Dedifferentiated amniotic fluid mesenchymal stem cell (primary cell): Measurements from ENCODE around the gene GNG7.
"Not testable (repeated sequence)": the region's sequence is repeated elsewhere in the genome, so short reads cannot be mapped to it uniquely, and the experiment has no call there.

ENCODE experiments used
- DNase-seq: peaks from one replicate; pipeline ENCODE4 v3.0.0-alpha.2; 2016; ENCODE audit errors: extremely low spot score

Gene GNG7

DNA sequence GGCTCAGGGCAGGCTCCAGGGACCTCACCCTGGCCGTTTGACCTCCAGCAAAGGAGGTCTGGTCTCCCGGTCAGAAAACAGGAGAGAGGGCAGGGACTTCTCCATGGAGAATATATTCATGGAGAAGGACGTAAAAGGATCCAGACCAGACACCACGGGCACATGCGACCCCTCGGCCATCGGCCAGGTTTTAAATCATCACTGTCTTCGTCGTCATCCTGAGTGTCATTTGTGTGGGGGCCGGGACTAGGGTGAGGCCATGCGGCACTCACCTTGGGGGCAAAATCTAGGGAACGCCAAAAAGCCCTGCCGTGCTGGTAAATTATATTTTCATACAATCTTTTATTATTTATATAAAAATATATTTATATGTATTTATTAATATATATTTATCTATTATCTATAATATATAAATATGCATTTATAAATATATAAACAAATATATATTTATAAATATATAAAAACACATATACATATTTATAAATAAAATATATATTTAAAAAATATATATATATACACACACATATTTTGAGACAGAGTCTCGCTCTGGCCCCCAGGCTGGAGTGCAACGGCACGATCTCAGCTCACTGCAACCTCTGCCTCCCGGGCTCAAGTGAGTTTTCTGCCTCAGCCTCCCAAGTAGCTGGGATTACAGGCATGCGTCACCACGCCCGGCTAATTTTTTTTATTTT lies 151.2 kb downstream of the GNG7 start:
- no peak for DNase-seq

DNA sequence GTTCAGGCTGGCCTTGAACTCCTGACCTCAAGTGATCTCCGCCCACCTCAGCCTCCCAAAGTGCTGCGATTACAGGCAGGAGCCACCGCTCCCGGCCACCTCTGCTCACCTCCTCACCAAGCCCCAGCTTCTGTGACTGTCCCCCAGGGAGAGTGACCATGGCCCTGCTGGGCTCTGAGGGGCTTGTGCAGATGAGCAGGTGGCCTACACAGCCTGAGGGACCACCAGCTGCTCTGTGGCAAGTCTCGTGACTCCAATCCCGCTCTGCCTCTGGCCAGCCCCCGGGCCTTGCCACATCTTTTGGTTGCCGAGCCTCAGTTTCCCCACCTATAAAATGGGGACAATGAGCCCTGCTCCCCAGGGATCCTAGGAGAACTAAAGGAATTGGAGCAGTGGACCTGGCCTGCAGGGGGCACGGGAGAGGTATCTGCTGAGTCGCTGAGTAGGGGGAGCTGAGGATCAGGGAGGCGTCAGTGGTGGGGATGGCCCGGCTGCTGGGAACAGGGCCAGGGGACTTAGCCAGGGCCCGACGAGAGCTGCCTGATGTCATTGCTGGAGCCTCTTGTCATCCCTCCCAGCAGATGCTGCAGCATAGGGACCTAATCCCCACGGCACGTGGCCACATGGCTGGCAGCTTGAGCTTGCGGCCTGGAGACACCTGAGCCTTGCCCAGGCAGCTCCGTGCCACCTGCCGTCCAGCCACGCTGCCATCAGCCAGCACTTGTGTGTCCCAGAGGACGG lies 151.9 kb downstream of the GNG7 start:
- DNase-seq, result no peak

DNA sequence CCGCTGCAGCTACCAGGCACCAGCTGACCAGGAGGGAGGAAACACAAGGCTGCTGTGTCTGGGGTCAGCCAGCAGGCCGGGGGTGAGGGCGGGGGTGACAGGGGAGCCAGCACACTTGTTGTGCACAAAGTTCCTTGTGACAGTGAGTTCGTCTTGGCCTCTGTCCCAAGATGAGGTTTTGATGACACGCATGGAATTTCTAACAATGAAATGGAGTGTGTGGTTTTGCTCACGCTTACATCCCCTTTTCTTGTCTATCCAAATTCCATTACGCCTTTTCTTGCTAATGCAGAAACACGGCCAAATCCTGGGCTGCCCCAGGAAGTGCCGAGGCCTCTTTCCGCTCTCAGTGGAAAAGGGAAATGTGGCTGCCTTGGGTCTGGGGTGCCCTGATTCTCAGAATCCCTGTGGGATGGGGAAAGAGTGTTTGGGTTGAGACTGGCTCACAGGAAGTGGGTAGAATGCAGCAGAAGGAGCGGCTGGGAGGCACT lies 152.7 kb downstream of the GNG7 start:
- DNase-seq, result no peak

DNA sequence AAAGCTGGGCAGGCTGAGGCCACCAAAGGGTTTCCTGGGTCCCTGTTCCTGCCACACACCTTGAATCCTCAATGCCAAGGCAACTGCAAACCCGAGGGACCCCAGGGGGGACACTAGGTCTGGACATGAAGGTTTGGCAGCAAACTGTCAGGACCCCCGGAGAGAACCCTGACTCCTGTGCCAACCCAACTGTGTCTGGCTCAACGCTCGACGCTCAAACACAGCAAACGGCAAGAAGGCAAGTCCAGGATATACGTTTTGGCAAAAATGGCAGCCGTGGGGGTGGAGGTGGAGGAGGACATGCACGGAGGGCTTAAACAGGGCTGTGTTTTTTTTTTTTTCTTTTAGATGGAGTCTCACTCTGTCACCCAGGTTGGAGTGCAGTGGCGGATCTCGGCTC lies 153.5 kb downstream of the GNG7 start:
- no peak for DNase-seq

DNA sequence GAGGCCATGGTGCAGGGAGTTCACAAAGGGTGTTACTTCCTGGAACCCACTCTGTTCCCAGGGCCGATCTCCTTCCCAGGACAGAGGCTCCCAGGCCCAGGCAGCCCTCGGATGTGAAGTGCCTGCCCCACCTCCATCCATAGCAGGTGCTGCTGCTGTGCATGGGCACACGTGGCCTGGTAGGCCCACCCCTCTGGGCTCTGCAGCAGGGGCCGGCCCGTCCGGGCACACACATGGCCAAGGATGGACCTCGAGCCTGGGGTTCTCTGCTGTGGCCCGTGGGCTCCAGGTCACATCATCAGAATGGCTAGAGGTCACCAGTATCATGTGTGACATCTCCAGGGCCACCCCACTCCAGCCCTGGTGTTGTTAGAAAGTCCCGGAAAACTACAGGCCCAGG lies 154.8 kb downstream of the GNG7 start:
- no peak for DNase-seq

DNA sequence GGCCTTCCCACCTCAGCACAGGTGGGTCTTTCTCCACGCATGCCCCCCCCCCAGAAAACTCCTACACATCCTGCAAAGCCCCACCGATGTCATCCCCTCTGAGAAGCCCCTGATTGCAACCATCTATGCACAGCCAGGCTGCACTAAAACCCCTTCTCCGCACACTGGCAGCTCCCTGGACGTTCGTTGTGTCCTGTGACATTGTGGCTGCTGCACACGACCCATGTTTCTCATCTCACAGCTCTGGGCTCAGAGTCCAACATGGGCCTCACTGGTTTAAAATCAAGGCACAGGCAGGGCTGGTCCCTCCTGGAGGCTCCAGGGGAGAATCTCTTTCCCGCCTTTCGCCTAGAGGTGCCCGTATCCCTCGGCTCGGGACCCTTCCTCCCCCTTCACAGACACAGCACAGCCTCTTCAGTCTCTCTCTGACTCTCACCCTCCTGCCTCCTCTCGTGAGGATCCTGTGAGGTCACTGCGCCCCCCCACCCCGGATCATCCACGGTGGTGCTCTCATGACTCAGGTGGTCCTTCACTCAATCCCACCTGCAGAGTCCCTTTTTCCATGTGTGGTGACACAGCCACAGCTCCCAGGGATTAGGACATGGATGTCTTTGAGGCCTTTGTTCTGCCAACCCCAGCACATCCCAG lies 155.3 kb downstream of the GNG7 start:
- DNase-seq, result no peak

DNA sequence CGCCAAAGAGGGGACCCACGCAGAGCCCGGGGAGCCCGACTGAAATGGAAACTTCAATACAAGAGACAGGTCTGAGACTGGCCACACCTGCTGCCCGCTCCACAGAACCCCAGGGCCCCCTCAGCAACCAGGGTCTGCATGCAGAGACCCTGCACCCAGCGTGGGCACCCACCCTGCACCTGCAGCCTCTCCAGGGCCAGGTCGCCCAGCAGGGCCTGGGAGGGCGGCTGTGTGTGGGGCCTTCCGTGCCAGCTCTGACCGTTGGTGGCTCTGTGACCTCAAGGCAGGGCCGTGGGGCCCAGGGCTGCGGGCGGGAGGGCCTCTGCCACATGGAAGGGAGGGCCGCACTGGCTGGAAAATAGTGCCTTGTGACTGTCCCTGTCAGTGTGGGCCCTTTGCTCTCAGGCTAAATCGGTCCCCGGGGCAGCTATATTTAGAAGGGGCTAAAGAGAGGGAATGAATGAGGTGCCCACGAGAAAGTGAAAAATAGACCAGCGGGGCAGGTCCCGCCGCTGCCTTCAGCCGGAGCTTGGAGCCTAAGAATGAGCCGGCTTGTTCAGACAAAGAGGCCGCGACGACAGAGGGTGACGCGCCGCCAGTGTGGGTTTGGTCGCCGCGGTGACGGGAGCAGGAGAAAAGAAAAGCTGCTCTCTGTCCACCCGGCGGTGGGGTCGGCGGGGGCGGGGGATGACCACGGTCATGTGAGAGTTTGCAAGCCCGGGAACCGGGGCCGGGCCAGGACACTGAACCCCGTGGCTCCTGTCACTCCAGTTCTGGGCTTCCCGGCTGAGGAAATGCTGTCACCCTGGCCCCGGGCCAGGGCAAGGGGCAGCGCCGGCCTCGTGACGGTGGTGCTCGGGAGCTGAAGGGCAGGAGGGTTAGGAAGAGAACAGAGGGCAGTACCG lies 156.1 kb downstream of the GNG7 start:
- no peak for DNase-seq

DNA sequence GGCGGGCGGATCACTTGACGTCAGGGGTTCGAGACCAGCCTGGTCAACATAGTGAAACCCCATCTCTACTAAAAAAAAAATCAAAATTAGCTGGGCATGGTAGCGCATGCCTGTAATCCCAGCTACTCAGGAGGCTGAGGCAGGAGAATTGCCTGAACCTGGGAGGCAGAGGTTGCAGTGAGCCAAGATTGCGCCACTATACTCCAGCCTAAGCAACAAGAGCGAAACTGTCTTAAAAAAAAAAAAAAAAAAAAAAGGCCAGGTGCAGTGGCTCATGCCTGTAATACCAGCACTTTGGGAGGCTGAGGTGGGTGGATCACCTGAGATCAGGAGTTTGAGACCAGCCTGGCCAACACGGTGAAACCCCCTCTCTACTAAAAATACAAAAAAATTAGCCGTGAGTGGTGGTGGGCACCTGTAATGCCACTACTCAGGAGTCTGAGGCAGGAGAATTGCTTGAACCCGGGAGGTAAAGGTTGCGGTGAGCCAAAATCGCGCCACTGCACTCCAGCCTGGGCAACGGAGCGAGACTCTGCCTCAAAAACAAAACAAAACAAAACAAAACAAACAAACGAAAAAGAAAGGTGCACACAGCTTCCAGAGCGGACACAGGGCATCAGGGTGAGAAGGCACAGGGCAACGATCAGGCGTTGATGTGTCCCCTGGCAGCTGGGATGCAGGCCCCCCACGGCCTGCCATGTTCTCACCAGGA lies 156.9 kb downstream of the GNG7 start:
- not testable (repeated sequence) for DNase-seq

DNA sequence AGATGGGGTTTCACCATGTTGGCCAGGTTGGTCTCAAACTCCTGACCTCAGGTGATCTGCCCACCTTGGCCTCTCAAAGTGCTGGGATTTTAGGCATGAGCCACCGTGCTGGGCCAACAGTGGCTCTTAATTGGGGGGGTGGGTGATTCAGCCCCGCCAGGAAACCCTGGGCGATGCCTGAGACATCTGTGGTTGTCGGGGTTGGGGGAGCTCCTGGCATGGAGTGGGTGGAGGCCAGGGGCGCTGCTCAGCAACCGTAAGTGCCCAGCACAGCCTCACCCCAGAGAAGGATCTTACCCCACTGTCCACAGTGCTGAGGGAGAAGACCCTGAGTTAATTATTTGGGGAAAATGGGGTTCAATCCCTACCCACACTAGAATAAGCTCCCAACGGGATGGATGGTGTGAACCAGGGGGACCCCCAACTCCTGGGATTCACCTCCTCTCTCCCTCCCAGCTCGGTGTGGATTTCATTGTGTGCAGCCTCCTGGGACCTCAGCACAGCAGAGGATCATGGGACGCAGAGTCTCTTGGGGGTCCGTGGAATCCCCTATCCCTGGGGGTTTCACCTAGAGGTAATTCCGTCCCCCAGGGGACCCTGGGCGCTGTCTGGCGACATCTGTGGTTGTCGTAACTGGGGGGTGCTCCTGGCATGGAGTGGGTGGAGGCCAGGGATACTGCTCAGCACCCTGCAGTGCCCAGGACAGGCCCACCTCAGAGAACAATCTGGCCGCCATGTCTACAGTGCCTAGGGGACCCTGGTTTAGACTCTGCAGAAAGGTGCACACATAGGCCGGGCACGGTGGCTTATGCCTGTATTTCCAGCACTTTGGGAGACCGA lies 157.7 kb downstream of the GNG7 start:
- DNase-seq, result no peak

DNA sequence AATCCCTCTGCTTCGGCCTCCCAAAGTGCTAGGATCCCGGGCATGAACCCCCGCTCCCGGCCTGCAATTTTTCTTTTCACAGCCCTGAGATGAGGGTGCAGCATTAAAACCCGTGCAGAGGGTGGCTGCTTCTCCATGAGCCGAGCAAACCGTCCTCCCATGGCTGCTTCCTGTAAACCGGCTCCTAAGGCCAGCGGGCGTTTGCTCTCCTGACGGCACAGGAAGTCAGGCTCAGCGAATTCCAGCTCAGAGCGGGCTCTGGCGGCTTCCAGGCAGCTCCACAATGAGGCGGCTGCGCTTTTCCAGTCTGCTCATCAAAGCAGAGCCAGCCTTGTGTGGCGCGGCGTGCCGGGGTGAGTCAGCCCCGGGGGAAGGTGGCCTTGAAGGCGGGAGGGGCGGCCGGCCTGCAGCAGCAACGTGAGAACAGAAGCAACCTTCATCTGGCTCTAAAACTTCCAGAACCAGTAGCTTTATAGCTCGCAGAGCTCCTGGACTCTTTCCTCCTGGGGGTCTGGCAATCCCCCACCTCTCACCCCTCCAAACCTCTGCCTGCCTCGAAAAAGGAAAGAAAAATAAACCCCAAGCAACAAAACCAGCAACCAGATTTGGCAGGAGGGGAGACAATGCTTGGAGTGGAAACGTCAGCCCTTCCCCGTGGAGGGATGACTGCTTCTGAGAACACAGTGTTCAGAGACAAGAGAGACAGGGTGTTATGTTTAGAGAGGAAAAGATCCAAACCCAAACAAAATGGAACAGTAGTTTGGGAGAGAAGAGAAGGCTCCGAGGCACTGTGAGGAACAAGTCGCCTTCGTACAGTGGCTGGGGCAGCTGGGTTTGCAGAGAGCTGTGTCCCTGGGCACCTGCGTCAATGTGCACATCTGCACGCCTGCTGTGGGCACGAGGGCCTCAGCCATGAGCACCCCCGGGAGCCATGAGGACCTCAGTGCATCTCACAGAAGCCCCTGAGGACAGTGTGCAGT lies 158.7 kb downstream of the GNG7 start:
- peak; percentile 94 for DNase-seq

DNA sequence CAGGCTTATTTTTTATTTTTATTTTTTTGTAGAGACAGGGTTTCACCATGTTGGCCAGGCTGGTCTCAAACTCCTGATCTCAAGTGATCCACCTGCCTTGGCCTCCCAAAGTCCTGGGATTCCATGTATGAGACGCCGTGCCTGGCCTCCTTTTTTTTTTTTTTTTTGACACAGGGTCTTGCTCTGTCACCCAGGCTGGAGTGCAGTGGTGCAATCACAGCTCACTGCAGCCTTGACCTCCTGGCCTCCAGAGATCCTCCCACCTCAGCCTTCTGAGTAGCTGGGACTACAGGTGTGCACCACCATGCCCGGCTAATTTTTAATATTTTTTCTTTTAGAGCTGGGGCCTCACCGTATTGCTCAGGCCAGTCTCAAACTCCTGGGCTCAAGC lies 159.4 kb downstream of the GNG7 start:
- DNase-seq, result not testable (repeated sequence)

DNA sequence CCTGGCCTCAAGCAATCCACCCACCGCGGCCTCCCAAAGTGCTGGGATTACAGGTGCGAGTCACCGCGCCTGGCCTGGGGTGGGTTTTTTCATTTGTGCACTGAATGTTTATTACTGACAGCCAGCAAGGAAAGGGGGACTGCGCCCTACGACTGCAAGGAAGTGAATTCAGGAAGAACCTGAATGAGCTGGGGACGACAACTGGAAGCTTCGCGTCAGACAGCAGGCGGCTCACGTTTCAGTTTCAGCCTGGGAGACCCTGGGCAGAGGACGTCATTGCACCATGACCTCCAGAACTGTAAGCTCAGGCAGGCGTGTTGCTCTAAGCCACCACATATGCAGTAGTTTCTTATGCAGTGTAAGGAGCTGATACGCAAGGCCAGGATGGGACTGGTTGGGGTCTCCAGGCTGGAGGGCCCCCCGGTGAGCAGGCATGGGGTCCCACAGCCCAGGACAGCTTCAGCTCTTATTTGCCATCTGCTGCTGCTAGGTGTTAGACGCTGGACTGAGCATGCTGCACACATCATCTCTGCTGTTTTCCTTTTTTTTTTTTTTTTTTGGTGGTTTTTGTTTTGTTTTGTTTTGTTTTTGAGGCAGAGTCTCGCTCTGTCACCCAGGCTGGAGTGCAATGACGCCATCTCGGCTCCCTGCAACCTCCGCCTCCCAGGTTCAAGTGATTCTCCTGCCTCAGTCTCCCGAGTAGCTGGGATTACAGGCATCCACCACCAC lies 160.0 kb downstream of the GNG7 start:
- DNase-seq, result no peak

DNA sequence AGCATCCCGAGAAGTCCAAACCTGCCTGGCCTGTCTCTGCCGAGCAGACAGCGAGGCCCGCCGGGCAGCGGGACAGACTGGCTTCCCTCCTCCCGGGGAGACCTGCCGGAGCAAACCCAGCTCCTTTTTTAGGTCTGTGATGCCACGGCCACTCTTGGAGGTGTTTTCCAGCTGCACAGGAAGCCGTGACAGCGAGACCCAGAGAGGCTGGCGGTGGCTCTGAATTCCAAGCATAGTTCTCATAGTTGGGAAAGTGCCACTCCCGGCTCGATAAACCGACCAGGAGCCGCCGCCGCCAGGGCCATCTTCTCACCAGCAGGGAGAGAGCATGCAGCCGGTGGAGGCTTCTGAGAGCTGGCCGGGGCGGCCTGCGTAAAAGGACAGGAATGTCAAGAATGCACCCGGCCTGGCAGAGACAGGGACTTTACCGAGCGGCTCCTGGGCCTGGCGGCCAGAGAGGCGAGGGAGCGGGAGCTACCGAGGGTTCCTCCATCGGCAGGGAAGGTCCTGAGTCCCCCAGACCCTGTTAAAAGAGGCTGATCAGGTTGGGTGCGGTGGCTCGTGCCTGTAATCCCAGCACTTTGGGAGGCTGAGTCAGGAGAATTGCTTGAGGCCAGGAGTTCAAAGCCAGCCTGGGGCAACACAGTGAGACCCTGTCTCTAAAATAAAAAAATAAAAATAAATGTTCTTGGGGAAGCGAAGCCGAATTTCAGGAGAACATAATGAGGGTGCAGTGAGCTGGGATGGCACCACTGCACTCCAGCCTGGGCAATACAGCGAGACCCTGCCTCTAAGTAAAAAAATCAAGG lies 161.6 kb downstream of the GNG7 start:
- DNase-seq, result peak; percentile 93

DNA sequence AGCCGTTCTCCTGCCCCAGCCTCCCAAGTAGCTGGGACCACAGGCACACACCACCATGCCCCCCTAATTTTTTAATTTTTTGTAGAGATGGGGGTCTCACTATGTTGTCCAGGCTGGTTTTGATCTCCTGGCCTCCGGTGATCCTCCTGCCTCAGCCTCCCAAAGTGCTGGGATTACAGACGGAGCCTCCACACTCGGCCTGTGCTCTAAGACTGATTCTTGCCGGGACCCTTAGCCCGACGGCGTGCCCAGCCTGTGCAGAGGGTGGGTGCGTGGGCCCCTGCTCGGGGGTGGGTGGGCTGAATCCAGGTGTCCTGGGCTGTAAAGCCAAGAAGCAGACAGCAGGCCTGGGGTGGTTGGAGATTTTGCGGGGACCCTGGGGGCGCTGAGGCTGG lies 162.2 kb downstream of the GNG7 start:
- DNase-seq, result no peak

DNA sequence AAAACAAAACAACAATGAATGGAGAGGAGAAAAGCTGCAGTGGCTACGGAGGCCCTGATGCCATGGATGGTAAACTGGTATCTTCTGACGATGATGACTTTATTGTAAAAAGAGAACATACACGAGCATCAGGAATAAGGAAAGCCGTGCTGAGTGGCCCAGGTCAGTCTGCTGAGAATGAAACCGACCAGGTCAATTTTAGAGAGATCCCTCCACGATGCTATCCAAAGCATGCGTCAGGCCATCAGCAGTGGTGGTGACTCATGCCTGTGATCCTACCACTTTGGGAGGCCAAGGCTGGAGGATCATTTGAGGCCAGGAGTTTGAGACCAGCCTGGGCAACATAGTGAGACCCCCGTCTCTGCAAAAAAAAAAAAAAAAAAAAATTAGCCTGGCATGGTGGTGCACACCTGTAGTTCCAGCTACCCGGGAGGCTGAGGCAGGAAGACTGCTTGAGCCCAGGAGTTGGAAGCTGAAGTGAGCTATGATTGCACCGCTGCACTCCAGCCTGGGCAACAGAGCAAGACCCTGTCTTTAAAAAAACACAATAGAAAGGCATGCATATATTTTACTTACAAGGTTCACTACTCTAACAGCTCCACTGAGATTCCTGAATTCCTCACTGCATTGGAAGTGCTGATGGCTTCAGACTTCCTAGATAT lies 164.3 kb downstream of the GNG7 start:
- DNase-seq, result no peak

DNA sequence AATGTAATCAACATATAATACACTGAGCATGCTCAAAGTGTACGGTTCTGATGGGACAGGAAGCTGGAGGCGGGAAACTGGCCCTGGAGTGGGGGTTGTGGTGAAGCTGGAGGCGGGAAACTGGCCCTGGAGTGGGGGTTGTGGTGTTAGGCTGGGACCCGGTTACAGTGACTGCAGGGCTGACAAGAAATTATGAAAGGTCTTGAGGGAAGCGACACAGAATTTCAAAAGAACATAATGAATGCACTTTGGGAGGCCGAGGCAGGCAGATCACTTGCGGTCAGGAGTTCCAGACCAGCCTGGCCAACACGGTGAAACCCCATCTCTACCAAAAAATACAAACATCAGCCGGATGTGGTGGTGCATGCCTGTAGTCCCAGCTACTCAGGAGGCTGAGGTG lies 164.9 kb downstream of the GNG7 start:
- not testable (repeated sequence) for DNase-seq

DNA sequence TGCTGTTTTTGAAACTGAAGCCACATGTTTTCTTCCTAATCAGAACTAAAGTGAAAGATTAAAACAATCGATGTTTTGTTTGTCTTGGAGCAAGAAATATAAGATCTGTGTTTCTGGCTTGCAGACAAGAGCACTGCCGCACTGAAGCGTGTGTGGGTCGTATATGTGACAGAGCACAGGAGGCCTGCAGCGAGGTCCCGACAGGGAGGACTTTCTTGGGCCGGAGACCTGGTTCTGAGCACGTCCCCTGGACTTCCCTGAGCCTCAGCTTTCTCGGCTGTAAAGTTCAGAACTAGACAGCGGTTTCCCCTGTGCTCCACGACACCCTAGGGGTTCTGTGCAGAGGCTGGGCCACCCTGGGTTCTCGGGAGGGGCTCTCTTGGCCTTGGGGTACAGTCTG lies 166.0 kb downstream of the GNG7 start:
- no peak for DNase-seq
